ENCODE results near the gene SLC7A1. TPM values are rescaled to one million over a fixed set of nuclear protein-coding genes. Genes with fewer than 3 reads are reported as not detected.

SLC7A1 gene
- total and polyA plus RNA-seq, 2 of the 13 experiments (the other 11 are each of a cell fraction or from before 2014, with no cell fraction given): 14.5 to 15.3 TPM

DNA sequence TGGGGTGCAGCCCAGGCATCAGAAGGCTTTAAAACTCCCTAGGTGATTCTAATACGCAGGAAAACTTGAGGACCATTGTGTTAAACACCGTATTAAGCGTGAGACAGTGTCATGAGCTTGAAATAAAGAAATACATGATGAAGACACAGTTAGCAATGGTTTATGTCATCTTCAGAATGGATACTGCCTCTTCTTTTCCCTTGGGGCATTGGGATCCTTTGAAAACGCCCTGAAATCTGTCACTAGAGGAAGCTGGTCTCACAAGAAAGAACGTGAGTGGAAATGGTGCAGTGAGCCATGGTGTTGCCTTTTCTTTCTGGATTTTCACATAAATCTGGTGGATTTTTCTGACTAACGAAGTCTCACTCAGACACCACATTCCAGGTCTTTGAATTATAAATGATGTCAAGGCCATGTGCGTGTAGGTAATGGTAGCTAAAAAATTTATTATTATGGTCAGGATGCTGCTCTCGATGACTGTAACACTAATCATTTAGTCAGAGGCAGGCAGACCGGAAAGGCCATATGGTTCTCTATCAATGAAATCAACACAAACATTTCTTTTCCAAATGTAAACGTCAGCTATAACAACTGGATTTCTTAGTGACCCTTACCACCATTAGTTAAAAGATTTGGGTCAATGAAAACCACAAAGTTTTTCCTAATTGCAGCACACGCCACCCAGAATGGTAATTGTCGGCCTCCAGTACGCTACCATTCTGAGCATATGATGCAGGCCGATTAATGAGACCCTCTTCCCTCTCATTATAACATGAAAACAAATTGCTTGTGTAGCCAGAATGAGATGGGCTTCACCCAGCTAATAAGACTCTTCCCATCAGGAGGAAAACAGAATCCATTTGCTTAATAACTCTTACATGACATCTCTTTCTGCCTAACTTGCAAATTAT lies 105.6 kb downstream of the SLC7A1 start:
- peaks cover 3 to 12% of the 10 kb centered on the region in 2 experiments; a peak in 3 of 5 replicates for H3K27me3 ChIP-seq (ENCODE audit: control insufficient read depth in 1 of 2, insufficient read depth in 2 of 2, low read length in 2 of 2)
- no peak overlapping the region for H3K27ac ChIP-seq (ENCODE audit: extremely low read length, insufficient read depth, low read length)
- H2AFZ ChIP-seq (ENCODE audit: low read length): no peak overlapping the region
- POLR2A ChIA-PET: no interaction called here
- H3K4me2 ChIP-seq (ENCODE audit: low read depth, low read length): no peak overlapping the region
- H3K79me2 ChIP-seq (ENCODE audit: insufficient read depth, low read length): no peaks in the 10 kb centered on the region
- no peak overlapping the region for H3K4me3 ChIP-seq (replicated peaks in 1 of 3; ENCODE audit: insufficient read depth in 1 of 3, low read depth in 2 of 3, low read length in 3 of 3)
- CTCF ChIA-PET (ENCODE audit: low intra/inter-chr PET ratio, low total read pairs): no interaction called here
- in situ Hi-C loops (cut with HindIII; ENCODE audit: extremely low pct_ligation_motif_present, low pct_unique_long_range_greater_than_20kb): no loop called here
- 28% methylated on average over 14 of the region's 14 CpGs for WGBS (ENCODE audit: low lambda C conversion rate)
- no peak overlapping the region for H3K9ac ChIP-seq (ENCODE audit: insufficient read depth, low read depth, low read length)
- ATAC-seq (no peak), FAIRE-seq (no peak), DNase-seq (ENCODE audit: low spot score) (no peak)
- H3K36me3 ChIP-seq (replicated peaks in 1 of 2; ENCODE audit: control insufficient read depth in 1 of 2, insufficient read depth in 2 of 2, low read length in 2 of 2): no peaks in the 10 kb centered on the region
- no peaks in the 10 kb centered on the region for H3K9me3 ChIP-seq (ENCODE audit: low read length)
- intact Hi-C loops (cut with micrococcal nuclease; ENCODE audit: unreplicated experiment): no loop called here
- BruUV-seq (replicated peaks): no TSS peak
- no peak for TF ChIP-seq HDAC2 (CRISPR knock-in tag; IDR thresholded peaks at IDR 0.05)
- TF ChIP-seq ZNF20 (CRISPR knock-in tag; IDR thresholded peaks at IDR 0.05): no peak
- TF ChIP-seq, protein P1, sequence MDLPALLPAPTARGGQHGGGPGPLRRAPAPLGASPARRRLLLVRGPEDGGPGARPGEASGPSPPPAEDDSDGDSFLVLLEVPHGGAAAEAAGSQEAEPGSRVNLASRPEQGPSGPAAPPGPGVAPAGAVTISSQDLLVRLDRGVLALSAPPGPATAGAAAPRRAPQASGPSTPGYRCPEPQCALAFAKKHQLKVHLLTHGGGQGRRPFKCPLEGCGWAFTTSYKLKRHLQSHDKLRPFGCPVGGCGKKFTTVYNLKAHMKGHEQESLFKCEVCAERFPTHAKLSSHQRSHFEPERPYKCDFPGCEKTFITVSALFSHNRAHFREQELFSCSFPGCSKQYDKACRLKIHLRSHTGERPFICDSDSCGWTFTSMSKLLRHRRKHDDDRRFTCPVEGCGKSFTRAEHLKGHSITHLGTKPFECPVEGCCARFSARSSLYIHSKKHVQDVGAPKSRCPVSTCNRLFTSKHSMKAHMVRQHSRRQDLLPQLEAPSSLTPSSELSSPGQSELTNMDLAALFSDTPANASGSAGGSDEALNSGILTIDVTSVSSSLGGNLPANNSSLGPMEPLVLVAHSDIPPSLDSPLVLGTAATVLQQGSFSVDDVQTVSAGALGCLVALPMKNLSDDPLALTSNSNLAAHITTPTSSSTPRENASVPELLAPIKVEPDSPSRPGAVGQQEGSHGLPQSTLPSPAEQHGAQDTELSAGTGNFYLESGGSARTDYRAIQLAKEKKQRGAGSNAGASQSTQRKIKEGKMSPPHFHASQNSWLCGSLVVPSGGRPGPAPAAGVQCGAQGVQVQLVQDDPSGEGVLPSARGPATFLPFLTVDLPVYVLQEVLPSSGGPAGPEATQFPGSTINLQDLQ (CRISPR knock-in tag; IDR thresholded peaks at IDR 0.05): no peak
- no peak for TF ChIP-seq PLRG1 (conservative IDR thresholded peaks at IDR 0.05)
- TF ChIP-seq MAFK (conservative IDR thresholded peaks at IDR 0.05 in 1 of 2, IDR thresholded peaks at IDR 0.05 in 1 of 2; ENCODE audit: low read length in 2 of 2): peak in 1 of 2 experiments; percentile 43; a peak in 1 of 4 replicates
- no peak for TF ChIP-seq SMAD9 (CRISPR knock-in tag; IDR thresholded peaks at IDR 0.05)
- TF ChIP-seq MAFF (IDR thresholded peaks at IDR 0.05; ENCODE audit: low read depth, low read length): 0 out of 2 replicates have a peak, but pooled peaks have one; percentile 30
- no peak for TF ChIP-seq NKX3-1 (CRISPR knock-in tag; IDR thresholded peaks at IDR 0.05)
- no peaks in the 10 kb centered on the region for H4K20me1 ChIP-seq (ENCODE audit: insufficient read depth, low read length)
- H3K4me1 ChIP-seq (ENCODE audit: insufficient read depth, low read length): peaks cover 9% of the 10 kb centered on the region; the same call in 1 of the 2 replicates
